CD4-positive, alpha-beta T cell (primary cell): ENCODE data around the gene CLEC16A. TPM values are rescaled to one million over a fixed set of nuclear protein-coding genes. Genes with fewer than 3 reads are reported as not detected.

Experiments
- ATAC-seq: fragments of 200-7000 bp; cut with Tn5 transposase; one replicate; pipeline ENCODE4 v1.10.0; 2022; ENCODE audit warnings: mild to moderate bottlenecking; ENCODE audit not compliant: poor library complexity
- CTCF ChIA-PET: fragments of 350-600 bp; sonication (Branson Sonifier 250); formaldehyde crosslinking; loops from one replicate; lab custom pipeline; 2021; ENCODE audit warnings: antibody characterized with exemption, inconsistent platforms; lab: Charles Lee
- POLR2A ChIA-PET: fragments of 350-600 bp; sonication (Branson Sonifier 250); formaldehyde crosslinking; loops from one replicate; lab custom pipeline; 2021; ENCODE audit warnings: antibody characterized with exemption, inconsistent platforms; lab: Charles Lee
- DNase-seq, 14 experiments: peaks; one replicate each; pipeline ENCODE4 v3.0.0-alpha.2; 2013 to 2020; ENCODE audit warnings: mixed read lengths in 2 of 14
- H3K27ac ChIP-seq, 2 donors: one replicate each; pipeline versions ENCODE4 v1.5.1 to v1.7.0; 2013; ENCODE audit warnings: low read length in 2 of 2, low read depth in 1 of 2, mild to moderate bottlenecking in 1 of 2
- H3K27me3 ChIP-seq, 2 experiments: 1 replicate in 1 of 2; 2 replicates in 1 of 2; pipeline versions ENCODE4 v1.6.1 to v1.7.0; 2013; ENCODE audit warnings: low read length in 2 of 2, control low read depth in 1 of 2, mild to moderate bottlenecking in 1 of 2, moderate library complexity in 1 of 2; ENCODE audit not compliant: insufficient read depth in 2 of 2, control insufficient read depth in 1 of 2
- H3K36me3 ChIP-seq: one replicate; pipeline ENCODE4 v1.6.1; 2013; ENCODE audit warnings: low read length, control low read depth; ENCODE audit not compliant: insufficient read depth
- H3K4me1 ChIP-seq: one replicate; pipeline ENCODE4 v1.6.1; 2013; ENCODE audit warnings: low read length, control low read depth; ENCODE audit not compliant: insufficient read depth
- H3K4me3 ChIP-seq: one replicate; pipeline ENCODE4 v1.5.1; 2013; ENCODE audit warnings: mild to moderate bottlenecking, low read length, moderate library complexity
- H3K9me3 ChIP-seq, 2 experiments: 1 replicate in 1 of 2; 2 replicates in 1 of 2; pipeline versions ENCODE4 v1.6.1 to v1.7.0; 2013; ENCODE audit warnings: low read length in 2 of 2, mild to moderate bottlenecking in 2 of 2, control low read depth in 1 of 2, moderate library complexity in 1 of 2; ENCODE audit not compliant: control insufficient read depth in 1 of 2, insufficient read depth in 1 of 2
- H3K27ac Mint-ChIP-seq: one replicate; pipeline ENCODE4 v1.8.0; 2020; ENCODE audit warnings: mixed read lengths
- H3K27me3 Mint-ChIP-seq: one replicate; pipeline ENCODE4 v1.8.0; 2021; ENCODE audit warnings: mixed read lengths
- H3K36me3 Mint-ChIP-seq: one replicate; pipeline ENCODE4 v1.8.0; 2021; ENCODE audit warnings: low read depth, mixed read lengths
- H3K4me1 Mint-ChIP-seq: one replicate; pipeline ENCODE4 v1.8.0; 2021; ENCODE audit warnings: low read depth, mixed read lengths
- H3K4me3 Mint-ChIP-seq: one replicate; pipeline ENCODE4 v1.8.0; 2020; ENCODE audit warnings: mild to moderate bottlenecking, mixed read lengths
- H3K9me3 Mint-ChIP-seq: one replicate; pipeline ENCODE4 v1.8.0; 2020; ENCODE audit warnings: mixed read lengths
- intact Hi-C, 2 experiments: fragments of 100-400 bp; cut with DNase I in 1 of 2; cut with micrococcal nuclease in 1 of 2; formaldehyde crosslinking; loops; one replicate each; pipeline versions ENCODE4 v1.15.1 to v1.9.0; 2023 to 2025; cut with DNase I, micrococcal nuclease
- total RNA-seq, 174 experiments: library from RNA in 2 of 174; stranded (reverse) in 2 of 174; gene quantifications; one replicate each; pipeline ENCODE4 v1.2.3 and lab custom pipeline; 2021 to 2026
- TF ChIP-seq, protein P1 (sequence below): fragments of 200-600 bp; IDR thresholded peaks from one replicate; pipeline ENCODE4 v1.8.0; 2022; ENCODE audit warnings: antibody characterized with exemption, mild to moderate bottlenecking

CLEC16A gene
- total RNA-seq, 2 experiments from 2014 or later = 21.7 to 22.7 TPM

DNA sequence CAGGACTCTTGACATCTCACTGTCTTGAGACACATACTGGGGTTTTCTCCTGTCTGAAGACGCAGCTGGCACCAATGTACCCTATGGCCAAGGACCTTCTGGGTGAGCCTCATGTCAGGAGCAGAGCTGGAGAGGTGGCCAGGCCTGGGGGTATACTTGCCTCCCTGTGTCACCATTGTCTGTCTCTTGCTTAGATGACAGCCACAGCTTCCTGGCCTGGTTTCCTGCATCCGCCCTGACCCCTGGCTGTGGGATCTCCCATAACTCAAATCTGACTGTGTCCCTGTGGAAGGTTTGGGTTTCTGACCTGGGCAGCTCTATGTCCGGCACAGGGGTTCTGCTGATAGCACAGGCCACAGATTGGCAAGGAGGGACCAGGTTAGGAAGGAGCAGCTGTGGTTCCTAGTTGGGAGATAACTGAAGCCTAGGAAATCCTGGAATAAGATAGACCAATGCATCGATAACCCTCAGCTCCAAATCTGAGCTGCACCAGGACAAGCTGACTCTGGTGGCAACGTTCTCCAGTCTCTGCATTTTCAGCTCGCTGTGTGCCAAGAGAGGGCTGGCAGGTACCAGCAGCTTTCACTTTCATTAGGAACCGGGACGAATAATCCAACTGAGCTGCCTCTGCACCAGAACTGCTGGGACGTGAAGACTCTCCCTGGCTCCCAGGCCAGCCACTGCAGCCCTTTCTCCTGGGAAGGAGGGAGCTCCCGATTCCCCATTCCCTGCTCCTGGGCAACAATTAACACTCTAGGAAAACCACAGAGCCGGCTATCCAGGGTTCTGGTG lies 7.1 kb upstream of the CLEC16A start:
- H3K4me1 ChIP-seq = peaks cover 70% of the 10 kb centered on the region
- Mint-ChIP-seq H3K4me3 (peak overlapping the region; percentile 92), H3K36me3 (peaks cover 38% of the 10 kb centered on the region), H3K4me1 (peaks cover 76% of the 10 kb centered on the region), H3K9me3 (no peaks in the 10 kb centered on the region), H3K27ac (peak overlapping the region; percentile 74), H3K27me3 (no peaks in the 10 kb centered on the region)
- H3K4me3 ChIP-seq = peak overlapping the region; percentile 21
- H3K27ac ChIP-seq = no peak overlapping the region
- H3K9me3 ChIP-seq = no peaks in the 10 kb centered on the region
- POLR2A ChIA-PET = no interaction called here
- intact Hi-C loops = loop anchor here in 1 of 2 experiments (5.0 kb wide), 1 partner anchor 190 kb away; no protein-coding TSS in a partner anchor
- H3K36me3 ChIP-seq = peaks cover 14% of the 10 kb centered on the region
- DNase-seq (peak in 2 of 14 experiments; percentile 22 to 33), ATAC-seq (no peak)
- CTCF ChIA-PET = interaction anchor here (0.6 to 1.5 kb wide), 3 partner anchors 19 to 80 kb away, joined by 3 to 4 read pairs (median 3); no protein-coding TSS in a partner anchor
- H3K27me3 ChIP-seq = no peaks in the 10 kb centered on the region
- TF ChIP-seq, protein P1, sequence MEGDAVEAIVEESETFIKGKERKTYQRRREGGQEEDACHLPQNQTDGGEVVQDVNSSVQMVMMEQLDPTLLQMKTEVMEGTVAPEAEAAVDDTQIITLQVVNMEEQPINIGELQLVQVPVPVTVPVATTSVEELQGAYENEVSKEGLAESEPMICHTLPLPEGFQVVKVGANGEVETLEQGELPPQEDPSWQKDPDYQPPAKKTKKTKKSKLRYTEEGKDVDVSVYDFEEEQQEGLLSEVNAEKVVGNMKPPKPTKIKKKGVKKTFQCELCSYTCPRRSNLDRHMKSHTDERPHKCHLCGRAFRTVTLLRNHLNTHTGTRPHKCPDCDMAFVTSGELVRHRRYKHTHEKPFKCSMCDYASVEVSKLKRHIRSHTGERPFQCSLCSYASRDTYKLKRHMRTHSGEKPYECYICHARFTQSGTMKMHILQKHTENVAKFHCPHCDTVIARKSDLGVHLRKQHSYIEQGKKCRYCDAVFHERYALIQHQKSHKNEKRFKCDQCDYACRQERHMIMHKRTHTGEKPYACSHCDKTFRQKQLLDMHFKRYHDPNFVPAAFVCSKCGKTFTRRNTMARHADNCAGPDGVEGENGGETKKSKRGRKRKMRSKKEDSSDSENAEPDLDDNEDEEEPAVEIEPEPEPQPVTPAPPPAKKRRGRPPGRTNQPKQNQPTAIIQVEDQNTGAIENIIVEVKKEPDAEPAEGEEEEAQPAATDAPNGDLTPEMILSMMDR = no peak

DNA sequence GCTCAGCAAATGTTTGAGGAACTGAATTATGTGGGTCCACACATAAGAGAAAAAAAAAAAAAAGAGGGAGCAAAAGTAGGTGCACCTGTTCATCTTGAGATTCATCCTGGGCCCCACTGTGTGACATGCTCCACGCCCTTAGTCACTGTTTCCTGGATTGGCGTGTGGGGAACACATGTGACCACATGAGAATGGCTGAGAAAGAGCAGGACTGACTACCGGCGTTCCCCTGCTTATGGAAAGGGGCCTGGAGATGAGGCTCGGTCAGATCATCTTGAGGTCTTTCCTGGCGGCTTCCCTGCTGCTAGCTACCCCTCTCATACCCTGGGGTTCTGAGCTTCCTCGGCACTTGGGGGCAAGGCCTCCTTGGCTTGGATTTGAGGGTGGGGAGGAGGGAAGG lies 6.0 kb upstream of the CLEC16A start:
- POLR2A ChIA-PET = no interaction called here
- no peak overlapping the region for H3K4me3 ChIP-seq
- TF ChIP-seq, protein P1 = no peak
- Mint-ChIP-seq H3K27ac (peak overlapping the region; percentile 74), H3K4me3 (peak overlapping the region; percentile 92), H3K36me3 (peaks cover 33% of the 10 kb centered on the region), H3K27me3 (no peaks in the 10 kb centered on the region), H3K9me3 (no peaks in the 10 kb centered on the region), H3K4me1 (peaks cover 80% of the 10 kb centered on the region)
- CTCF ChIA-PET = no interaction called here
- peaks cover 7% of the 10 kb centered on the region for H3K36me3 ChIP-seq
- ATAC-seq = no peak
- H3K27ac ChIP-seq = no peak overlapping the region
- peak in 4 of 14 experiments; percentile 40 to 52 (median 42) for DNase-seq
- H3K27me3 ChIP-seq = no peaks in the 10 kb centered on the region
- intact Hi-C loops = loop anchor here in 1 of 2 experiments (5.0 kb wide), 1 partner anchor 191 kb away; no protein-coding TSS in a partner anchor
- H3K4me1 ChIP-seq = peaks cover 74% of the 10 kb centered on the region
- no peaks in the 10 kb centered on the region for H3K9me3 ChIP-seq

DNA sequence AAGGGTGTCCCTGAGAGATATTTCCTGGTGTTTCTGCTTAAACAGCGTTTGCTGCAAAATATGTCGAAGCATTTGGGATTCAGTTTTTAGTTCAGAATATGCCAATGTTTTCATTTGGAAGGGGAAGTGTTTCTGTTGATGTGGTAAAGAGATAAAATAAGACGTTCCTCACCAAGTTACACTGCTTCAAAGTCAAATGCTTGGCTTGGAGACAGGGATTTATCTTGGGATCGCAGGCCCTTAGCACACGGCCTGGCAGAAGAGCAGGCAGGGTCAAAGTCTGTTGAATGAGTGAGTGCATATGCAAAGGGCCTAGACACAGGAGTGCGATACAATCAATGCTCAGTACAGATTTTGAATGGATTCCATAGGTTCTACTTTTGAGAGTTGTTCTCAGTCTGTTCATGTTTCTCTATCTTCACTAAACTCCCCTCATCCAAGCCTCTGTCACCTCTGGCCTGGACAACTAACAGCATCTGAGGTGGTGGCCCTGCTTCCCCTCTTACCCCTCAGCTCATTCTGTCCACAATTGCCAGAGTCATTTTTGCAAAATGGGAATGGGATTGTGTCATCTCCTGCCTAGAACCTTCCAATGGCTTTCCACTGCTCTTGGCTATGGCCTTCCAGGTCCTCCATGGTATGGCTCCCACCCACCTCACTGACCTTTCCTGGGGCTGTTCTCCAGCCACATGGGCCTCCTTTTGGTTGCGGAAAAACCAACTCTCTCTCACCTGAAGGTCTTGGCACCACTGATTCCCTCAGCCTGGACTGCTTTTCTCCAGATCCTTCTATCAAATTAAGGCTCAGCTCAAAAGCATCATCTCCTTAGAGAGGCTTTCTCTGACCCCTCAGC lies 5.3 kb upstream of the CLEC16A start:
- CTCF ChIA-PET = no interaction called here
- Mint-ChIP-seq H3K4me1 (peaks cover 81% of the 10 kb centered on the region), H3K27me3 (no peaks in the 10 kb centered on the region), H3K4me3 (peak overlapping the region; percentile 92), H3K36me3 (peaks cover 27% of the 10 kb centered on the region), H3K27ac (peak overlapping the region; percentile 74), H3K9me3 (no peaks in the 10 kb centered on the region)
- no peak for ATAC-seq
- no peaks in the 10 kb centered on the region for H3K36me3 ChIP-seq
- H3K4me1 ChIP-seq = peaks cover 74% of the 10 kb centered on the region
- intact Hi-C loops = loop anchor here in 1 of 2 experiments (5.0 kb wide), 1 partner anchor 192 kb away; no protein-coding TSS in a partner anchor
- TF ChIP-seq, protein P1 = no peak
- no peaks in the 10 kb centered on the region for H3K9me3 ChIP-seq
- POLR2A ChIA-PET = interaction anchor here (3.9 kb wide), 1 partner anchor 316 kb away, joined by 22 read pairs; the partner anchor contains the start of gene SOCS1
- no peak overlapping the region for H3K27ac ChIP-seq
- no peaks in the 10 kb centered on the region for H3K27me3 ChIP-seq
- DNase-seq = no peak
- H3K4me3 ChIP-seq = no peak overlapping the region
